ENCODE results near the gene TAS2R40.
A peak's percentile ranks its signal among the peaks of the same experiment; 100 is the strongest.

The TAS2R40 gene

GRCh38 chr7:143188994-143189393, 32.8 kb upstream of the TAS2R40 start:
- Histone ChIP-seq H2BK15ac (ENCODE audit: low read length) (no peak overlapping the region), H2BK12ac (ENCODE audit: low read length) (no peak overlapping the region), H3K4me1 (ENCODE audit: control insufficient read depth in 2 of 2, insufficient read depth in 1 of 2, low read depth in 1 of 2, low read length in 2 of 2) (peaks cover 0 to 3% of the 10 kb centered on the region in 2 donors), H2BK5ac (ENCODE audit: low read length) (no peak overlapping the region), H3K36me3 (replicated peaks in 1 of 2; ENCODE audit: control insufficient read depth in 2 of 2, insufficient read depth in 2 of 2, low read length in 2 of 2) (no peaks in the 10 kb centered on the region), H3K23ac (ENCODE audit: low read depth, low read length, poor library complexity) (no peak overlapping the region), H3K9ac (ENCODE audit: low read depth, low read length, poor library complexity) (no peak overlapping the region), H3K4me2 (ENCODE audit: insufficient read depth, low read length, poor library complexity, severe bottlenecking) (no peak overlapping the region), H2AFZ (ENCODE audit: low read length) (no peak overlapping the region), H3K27ac (replicated peaks; ENCODE audit: low read length) (no peak overlapping the region), H3K4me3 (ENCODE audit: low read length in 2 of 2) (no peak overlapping the region), H3K18ac (ENCODE audit: low read length) (peak overlapping the region; percentile 18), H3K9me3 (replicated peaks in 1 of 2; ENCODE audit: control insufficient read depth in 2 of 2, insufficient read depth in 1 of 2, low read depth in 1 of 2, low read length in 2 of 2) (no peaks in the 10 kb centered on the region), H4K8ac (ENCODE audit: low read depth, low read length) (no peak overlapping the region), H2BK120ac (ENCODE audit: low read depth, low read length) (no peak overlapping the region), H3K14ac (ENCODE audit: low read length) (no peak overlapping the region), H3K79me1 (ENCODE audit: low read depth, low read length) (no peaks in the 10 kb centered on the region), H4K91ac (ENCODE audit: low read depth, low read length, poor library complexity) (no peak overlapping the region), H2AK5ac (ENCODE audit: low read depth, low read length) (no peak overlapping the region), H3K4ac (ENCODE audit: low read length) (no peak overlapping the region), H3K27me3 (ENCODE audit: control insufficient read depth in 3 of 3, insufficient read depth in 3 of 3, low read depth in 1 of 3, low read length in 3 of 3) (no peaks in the 10 kb centered on the region)
- no peak for DNase-seq (ENCODE audit: low spot score)
- no CpG with 5 or more reads among the region's 6 CpGs for WGBS, 2 donors (ENCODE audit: extremely low coverage in 2 of 2, insufficient read length in 2 of 2, insufficient replicate concordance in 1 of 2)

- Histone ChIP-seq H4K8ac (ENCODE audit: low read depth, low read length) (no peak overlapping the region), H3K18ac (ENCODE audit: low read length) (no peak overlapping the region), H3K36me3 (replicated peaks in 1 of 2; ENCODE audit: control insufficient read depth in 2 of 2, insufficient read depth in 2 of 2, low read length in 2 of 2) (no peaks in the 10 kb centered on the region), H3K27me3 (ENCODE audit: control insufficient read depth in 3 of 3, insufficient read depth in 3 of 3, low read depth in 1 of 3, low read length in 3 of 3) (no peaks in the 10 kb centered on the region), H3K14ac (ENCODE audit: low read length) (no peak overlapping the region), H3K4me1 (ENCODE audit: control insufficient read depth in 2 of 2, insufficient read depth in 1 of 2, low read depth in 1 of 2, low read length in 2 of 2) (peaks cover 0 to 3% of the 10 kb centered on the region in 2 donors), H3K9ac (ENCODE audit: low read depth, low read length, poor library complexity) (no peak overlapping the region), H3K9me3 (replicated peaks in 1 of 2; ENCODE audit: control insufficient read depth in 2 of 2, insufficient read depth in 1 of 2, low read depth in 1 of 2, low read length in 2 of 2) (no peaks in the 10 kb centered on the region), H3K27ac (replicated peaks; ENCODE audit: low read length) (no peak overlapping the region), H3K4ac (ENCODE audit: low read length) (no peak overlapping the region), H2BK120ac (ENCODE audit: low read depth, low read length) (no peak overlapping the region), H4K91ac (ENCODE audit: low read depth, low read length, poor library complexity) (no peak overlapping the region), H3K4me3 (ENCODE audit: low read length in 2 of 2) (no peak overlapping the region), H2BK15ac (ENCODE audit: low read length) (no peak overlapping the region), H2AFZ (ENCODE audit: low read length) (no peak overlapping the region), H3K4me2 (ENCODE audit: insufficient read depth, low read length, poor library complexity, severe bottlenecking) (no peak overlapping the region), H3K79me1 (ENCODE audit: low read depth, low read length) (no peaks in the 10 kb centered on the region), H2BK12ac (ENCODE audit: low read length) (no peak overlapping the region), H3K23ac (ENCODE audit: low read depth, low read length, poor library complexity) (no peak overlapping the region), H2BK5ac (ENCODE audit: low read length) (no peak overlapping the region), H2AK5ac (ENCODE audit: low read depth, low read length) (no peak overlapping the region)
- DNase-seq (ENCODE audit: low spot score): no peak
- no CpG with 5 or more reads among the region's 2 CpGs for whole genome bisulfite sequencing, 2 donors (ENCODE audit: extremely low coverage in 2 of 2, insufficient read length in 2 of 2, insufficient replicate concordance in 1 of 2)
Observed at GRCh38 chr7:143193880-143194279, 28.0 kb upstream of the TAS2R40 start.

DNA sequence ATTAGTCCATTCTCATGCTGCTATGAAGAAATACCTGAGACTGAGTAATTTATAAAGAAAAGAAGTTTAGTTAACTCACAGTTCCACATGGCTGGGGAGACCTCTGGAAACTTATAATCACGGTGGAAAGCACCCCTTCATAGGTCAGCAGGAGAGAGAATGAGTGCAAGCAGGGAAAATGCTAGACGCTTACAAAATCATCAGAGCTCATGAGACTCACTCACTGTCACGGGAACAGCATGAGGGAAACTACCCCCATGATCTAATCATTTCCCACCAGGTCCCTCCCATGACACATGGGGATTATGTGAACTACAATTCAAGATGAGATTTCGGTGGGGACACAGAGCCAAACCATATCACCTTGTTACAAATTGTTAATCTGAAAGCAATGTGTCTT, 22.8 kb upstream of the TAS2R40 start:
- Histone ChIP-seq H3K4me3 (ENCODE audit: low read length in 2 of 2) (no peak overlapping the region), H3K18ac (ENCODE audit: low read length) (no peak overlapping the region), H2BK15ac (ENCODE audit: low read length) (no peak overlapping the region), H3K23ac (ENCODE audit: low read depth, low read length, poor library complexity) (no peak overlapping the region), H2BK5ac (ENCODE audit: low read length) (no peak overlapping the region), H3K9me3 (replicated peaks in 1 of 2; ENCODE audit: control insufficient read depth in 2 of 2, insufficient read depth in 1 of 2, low read depth in 1 of 2, low read length in 2 of 2) (no peaks in the 10 kb centered on the region), H2BK12ac (ENCODE audit: low read length) (no peak overlapping the region), H3K27ac (replicated peaks; ENCODE audit: low read length) (no peak overlapping the region), H3K4ac (ENCODE audit: low read length) (no peak overlapping the region), H3K4me2 (ENCODE audit: insufficient read depth, low read length, poor library complexity, severe bottlenecking) (no peak overlapping the region), H3K9ac (ENCODE audit: low read depth, low read length, poor library complexity) (no peak overlapping the region), H2BK120ac (ENCODE audit: low read depth, low read length) (no peak overlapping the region), H3K4me1 (ENCODE audit: control insufficient read depth in 2 of 2, insufficient read depth in 1 of 2, low read depth in 1 of 2, low read length in 2 of 2) (peaks cover 0 to 4% of the 10 kb centered on the region in 2 donors), H2AFZ (ENCODE audit: low read length) (no peak overlapping the region), H2AK5ac (ENCODE audit: low read depth, low read length) (no peak overlapping the region), H4K8ac (ENCODE audit: low read depth, low read length) (no peak overlapping the region), H3K27me3 (ENCODE audit: control insufficient read depth in 3 of 3, insufficient read depth in 3 of 3, low read depth in 1 of 3, low read length in 3 of 3) (no peaks in the 10 kb centered on the region), H4K91ac (ENCODE audit: low read depth, low read length, poor library complexity) (no peak overlapping the region), H3K36me3 (replicated peaks in 1 of 2; ENCODE audit: control insufficient read depth in 2 of 2, insufficient read depth in 2 of 2, low read length in 2 of 2) (no peaks in the 10 kb centered on the region), H3K14ac (ENCODE audit: low read length) (no peak overlapping the region), H3K79me1 (ENCODE audit: low read depth, low read length) (no peaks in the 10 kb centered on the region)
- DNase-seq (ENCODE audit: low spot score): no peak
- no CpG with 5 or more reads among the region's 4 CpGs for WGBS, 2 donors (ENCODE audit: extremely low coverage in 2 of 2, insufficient read length in 2 of 2, insufficient replicate concordance in 1 of 2)

- Histone ChIP-seq H3K27ac (replicated peaks; ENCODE audit: low read length) (no peak overlapping the region), H2BK15ac (ENCODE audit: low read length) (no peak overlapping the region), H3K18ac (ENCODE audit: low read length) (no peak overlapping the region), H3K4ac (ENCODE audit: low read length) (no peak overlapping the region), H4K91ac (ENCODE audit: low read depth, low read length, poor library complexity) (no peak overlapping the region), H3K9me3 (replicated peaks in 1 of 2; ENCODE audit: control insufficient read depth in 2 of 2, insufficient read depth in 1 of 2, low read depth in 1 of 2, low read length in 2 of 2) (no peaks in the 10 kb centered on the region), H3K79me1 (ENCODE audit: low read depth, low read length) (no peaks in the 10 kb centered on the region), H2BK5ac (ENCODE audit: low read length) (no peak overlapping the region), H3K4me1 (ENCODE audit: control insufficient read depth in 2 of 2, insufficient read depth in 1 of 2, low read depth in 1 of 2, low read length in 2 of 2) (peaks cover 0 to 4% of the 10 kb centered on the region in 2 donors), H3K36me3 (replicated peaks in 1 of 2; ENCODE audit: control insufficient read depth in 2 of 2, insufficient read depth in 2 of 2, low read length in 2 of 2) (no peaks in the 10 kb centered on the region), H2AK5ac (ENCODE audit: low read depth, low read length) (no peak overlapping the region), H2BK12ac (ENCODE audit: low read length) (no peak overlapping the region), H3K4me3 (ENCODE audit: low read length in 2 of 2) (no peak overlapping the region), H3K27me3 (ENCODE audit: control insufficient read depth in 3 of 3, insufficient read depth in 3 of 3, low read depth in 1 of 3, low read length in 3 of 3) (no peaks in the 10 kb centered on the region), H3K4me2 (ENCODE audit: insufficient read depth, low read length, poor library complexity, severe bottlenecking) (no peak overlapping the region), H3K23ac (ENCODE audit: low read depth, low read length, poor library complexity) (no peak overlapping the region), H3K14ac (ENCODE audit: low read length) (no peak overlapping the region), H4K8ac (ENCODE audit: low read depth, low read length) (no peak overlapping the region), H2BK120ac (ENCODE audit: low read depth, low read length) (no peak overlapping the region), H2AFZ (ENCODE audit: low read length) (no peak overlapping the region), H3K9ac (ENCODE audit: low read depth, low read length, poor library complexity) (no peak overlapping the region)
- no peak for DNase-seq (ENCODE audit: low spot score)
- no CpG with 5 or more reads among the region's 2 CpGs for WGBS, 2 donors (ENCODE audit: extremely low coverage in 2 of 2, insufficient read length in 2 of 2, insufficient replicate concordance in 1 of 2)
Observed at GRCh38 chr7:143202161-143202560, 19.7 kb upstream of the TAS2R40 start.
